ENCODE measurements around the gene LIMS1. TPM values are rescaled to one million over a fixed set of nuclear protein-coding genes. Genes with fewer than 3 reads are reported as not detected.

The LIMS1 gene, protein sequence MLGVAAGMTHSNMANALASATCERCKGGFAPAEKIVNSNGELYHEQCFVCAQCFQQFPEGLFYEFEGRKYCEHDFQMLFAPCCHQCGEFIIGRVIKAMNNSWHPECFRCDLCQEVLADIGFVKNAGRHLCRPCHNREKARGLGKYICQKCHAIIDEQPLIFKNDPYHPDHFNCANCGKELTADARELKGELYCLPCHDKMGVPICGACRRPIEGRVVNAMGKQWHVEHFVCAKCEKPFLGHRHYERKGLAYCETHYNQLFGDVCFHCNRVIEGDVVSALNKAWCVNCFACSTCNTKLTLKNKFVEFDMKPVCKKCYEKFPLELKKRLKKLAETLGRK
- 83.3 and 145 TPM in 2 replicates for total RNA-seq

DNA sequence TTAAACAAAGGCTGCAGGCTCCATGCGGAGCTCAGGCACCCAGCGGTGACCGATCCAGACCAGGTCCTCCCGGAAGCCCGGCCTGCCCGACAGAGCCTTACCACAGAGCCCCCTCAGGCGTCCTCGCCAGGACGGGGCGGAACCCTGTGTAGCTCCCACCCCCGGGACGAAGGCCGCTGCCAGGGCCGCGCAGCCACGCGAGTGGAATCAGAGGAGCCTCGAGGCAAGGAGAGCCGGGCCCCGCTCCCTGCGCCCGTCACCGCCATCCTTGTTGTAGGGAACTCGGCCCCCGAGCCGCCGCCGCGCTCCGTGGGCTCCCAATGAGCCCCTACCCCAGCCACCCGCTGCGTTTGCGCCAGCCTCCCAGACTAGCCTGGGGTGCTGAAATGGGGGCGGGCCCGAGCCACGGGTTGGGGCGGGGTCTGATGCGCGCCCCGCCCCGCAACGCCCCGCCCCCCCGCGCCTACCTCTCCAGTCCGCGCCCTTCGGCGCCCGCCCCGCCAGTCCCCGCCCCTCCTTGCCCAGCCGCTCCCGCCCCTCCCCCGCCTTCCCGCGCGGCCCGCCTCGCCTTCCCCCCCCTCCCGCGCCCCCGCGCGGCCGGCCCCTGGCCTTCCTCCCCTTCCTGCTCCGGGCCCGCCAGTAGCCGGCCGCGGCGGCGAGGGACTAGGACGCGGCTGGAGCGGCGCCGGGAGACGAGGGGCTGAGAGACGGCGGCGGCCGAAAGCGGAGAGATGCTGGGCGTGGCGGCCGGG is at the start of gene LIMS1:
Gene LIMS1, plus strand, starts transcription at position 639 of the 752 bp plus-strand sequence. Its CDS starts 93 bp downstream, at position 732.

DNA sequence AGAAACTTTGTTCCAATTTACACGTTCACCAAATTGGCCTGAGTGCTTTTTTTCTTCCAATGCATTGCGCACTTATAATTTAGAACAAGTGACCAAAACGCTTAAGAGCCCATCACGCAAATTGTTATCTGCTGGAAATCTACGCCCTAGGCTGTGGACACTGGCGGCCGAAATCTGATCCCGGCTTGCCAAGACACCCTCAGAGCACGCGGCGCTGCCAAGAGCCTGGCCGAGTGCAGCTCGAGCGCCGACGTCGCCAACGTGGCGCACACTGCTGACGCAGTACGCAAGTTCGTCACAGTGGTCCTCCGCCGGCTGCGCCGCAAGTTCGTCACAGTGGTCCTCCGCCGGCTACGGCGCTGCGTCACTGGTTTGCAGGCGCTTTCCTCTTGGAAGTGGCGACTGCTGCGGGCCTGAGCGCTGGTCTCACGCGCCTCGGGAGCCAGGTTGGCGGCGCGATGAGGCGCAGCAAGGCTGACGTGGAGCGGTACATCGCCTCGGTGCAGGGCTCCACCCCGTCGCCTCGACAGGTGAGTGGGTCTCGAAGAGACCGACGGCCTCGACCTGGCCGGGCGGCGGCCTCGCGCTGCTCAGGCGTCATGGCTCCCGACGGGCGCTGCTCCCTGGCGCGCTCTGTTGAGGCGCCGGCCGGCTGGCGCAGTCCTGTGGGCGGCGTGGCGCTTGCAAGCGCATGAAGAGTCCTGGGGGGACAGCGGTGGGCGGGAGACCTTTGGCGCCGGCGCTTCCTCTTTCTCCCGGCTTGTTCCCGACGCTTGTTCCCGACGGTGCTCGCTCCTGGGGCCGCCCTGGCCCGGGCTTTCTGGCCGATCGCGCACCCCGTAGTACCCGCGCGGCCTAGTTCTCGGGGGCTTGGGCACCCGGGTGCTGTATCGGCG is 185.1 kb downstream of the LIMS1 start, which contains the start of gene RANBP2:
Gene RANBP2, plus strand, starts transcription at position 334 of the 896 bp plus-strand sequence. Its CDS starts 125 bp downstream, at position 459.

Other genes with a start within 250 kb of the LIMS1 start
- 0.44 and 0.50 TPM in 2 replicates for gene SULT1C2, start 245.6 kb upstream of the LIMS1 start, total RNA-seq
- under 0.01 TPM in 1 of 2 replicates, not detected in the other for gene SULT1C4, start 156.5 kb upstream of the LIMS1 start, total RNA-seq
- gene GCC2, start 85.3 kb upstream of the LIMS1 start, total RNA-seq = 24.3 and 31.1 TPM in 2 replicates
- 61.5 and 71.1 TPM in 2 replicates for gene RANBP2, start 185.0 kb downstream of the LIMS1 start, total RNA-seq

Data from smooth muscle cell of trachea (primary cell).